ENCODE measurements around the gene JUNB. TPM values are rescaled to one million over a fixed set of nuclear protein-coding genes. Genes with fewer than 3 reads are reported as not detected.

Gene JUNB
- polyA plus RNA-seq, 12 donors = 18.0 to 187 (median 38.3) TPM; not detected in 1

DNA sequence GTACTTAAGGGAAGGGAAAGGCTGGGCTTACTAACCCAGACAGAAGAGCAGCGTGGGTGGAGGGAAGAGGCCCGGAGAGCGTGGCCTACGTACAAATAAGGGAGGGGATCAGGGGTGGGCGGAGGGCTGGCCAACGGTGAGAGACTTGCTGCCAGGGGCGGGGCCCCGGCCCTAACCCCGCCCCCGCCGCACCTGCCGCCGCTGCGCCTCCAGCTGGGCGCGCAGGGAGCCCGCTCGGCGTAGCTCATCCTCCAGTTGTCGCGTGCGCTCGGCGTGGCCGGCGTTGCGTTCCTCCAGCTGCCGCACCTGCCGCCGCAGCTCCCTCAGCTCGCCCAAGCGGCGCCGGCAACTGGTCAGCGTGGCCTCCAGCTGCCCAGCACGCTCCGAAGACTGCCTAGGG lies 21.6 kb upstream of the JUNB start:
- peak; percentile 21 for DNase-seq

DNA sequence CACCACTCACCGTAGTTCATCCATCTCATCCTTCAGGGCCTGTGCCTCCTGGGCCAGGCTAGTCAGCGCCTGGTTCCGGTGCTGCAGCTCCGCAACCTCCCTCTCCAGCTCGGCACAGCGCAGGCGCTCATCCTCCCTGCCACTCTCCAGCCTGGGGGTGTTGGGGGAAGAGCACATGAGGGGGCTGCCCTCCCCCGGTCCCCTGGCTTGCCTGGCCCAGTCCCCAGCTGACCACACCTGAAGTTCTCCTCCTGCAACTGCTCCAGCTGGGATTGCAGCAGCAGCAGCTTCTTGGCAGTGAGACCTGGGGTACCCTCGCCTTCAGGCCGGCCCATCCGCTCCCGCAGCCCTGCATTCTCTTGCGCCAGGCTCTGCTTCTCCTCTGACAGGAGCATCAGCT lies 20.4 kb upstream of the JUNB start:
- DNase-seq = no peak

DNA sequence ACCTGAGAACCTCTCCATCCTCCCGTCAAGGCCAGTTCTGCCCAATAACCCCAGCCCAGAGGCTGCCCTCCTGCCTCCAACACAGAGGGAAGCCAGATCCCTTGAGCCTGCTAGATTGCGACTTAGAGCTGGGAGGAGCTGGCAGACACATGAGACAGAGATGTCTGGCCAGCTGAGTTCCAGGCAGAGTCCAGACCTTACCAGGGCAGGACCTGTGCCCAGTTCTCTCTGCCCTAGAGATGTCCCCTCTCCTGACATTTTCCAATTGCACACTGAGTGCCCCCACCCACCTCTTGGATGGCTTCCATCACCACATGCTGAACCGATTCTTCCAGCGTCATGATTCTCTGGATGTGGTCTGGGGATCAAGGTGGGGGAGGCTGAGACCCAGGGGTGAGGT lies 19.0 kb upstream of the JUNB start:
- no peak for DNase-seq

DNA sequence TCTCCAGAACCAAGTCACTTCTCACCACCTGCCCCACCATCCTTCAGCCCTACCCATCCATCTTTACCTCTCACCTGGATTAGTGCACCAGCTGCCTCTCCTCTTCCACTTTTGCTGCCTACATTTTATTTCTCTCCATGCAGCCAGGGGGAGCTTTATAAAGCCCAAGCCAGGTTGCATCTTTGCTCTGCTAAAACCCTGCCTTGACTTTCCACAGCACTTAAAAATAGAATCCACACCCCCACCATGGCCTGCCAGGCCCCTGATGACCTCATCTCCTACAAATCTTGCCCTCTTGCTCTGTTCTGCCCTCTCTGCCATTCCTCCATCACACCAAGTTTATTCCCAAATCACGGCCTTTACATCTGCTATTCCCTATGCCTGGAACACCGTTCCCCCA lies 17.7 kb upstream of the JUNB start:
- no peak for DNase-seq

DNA sequence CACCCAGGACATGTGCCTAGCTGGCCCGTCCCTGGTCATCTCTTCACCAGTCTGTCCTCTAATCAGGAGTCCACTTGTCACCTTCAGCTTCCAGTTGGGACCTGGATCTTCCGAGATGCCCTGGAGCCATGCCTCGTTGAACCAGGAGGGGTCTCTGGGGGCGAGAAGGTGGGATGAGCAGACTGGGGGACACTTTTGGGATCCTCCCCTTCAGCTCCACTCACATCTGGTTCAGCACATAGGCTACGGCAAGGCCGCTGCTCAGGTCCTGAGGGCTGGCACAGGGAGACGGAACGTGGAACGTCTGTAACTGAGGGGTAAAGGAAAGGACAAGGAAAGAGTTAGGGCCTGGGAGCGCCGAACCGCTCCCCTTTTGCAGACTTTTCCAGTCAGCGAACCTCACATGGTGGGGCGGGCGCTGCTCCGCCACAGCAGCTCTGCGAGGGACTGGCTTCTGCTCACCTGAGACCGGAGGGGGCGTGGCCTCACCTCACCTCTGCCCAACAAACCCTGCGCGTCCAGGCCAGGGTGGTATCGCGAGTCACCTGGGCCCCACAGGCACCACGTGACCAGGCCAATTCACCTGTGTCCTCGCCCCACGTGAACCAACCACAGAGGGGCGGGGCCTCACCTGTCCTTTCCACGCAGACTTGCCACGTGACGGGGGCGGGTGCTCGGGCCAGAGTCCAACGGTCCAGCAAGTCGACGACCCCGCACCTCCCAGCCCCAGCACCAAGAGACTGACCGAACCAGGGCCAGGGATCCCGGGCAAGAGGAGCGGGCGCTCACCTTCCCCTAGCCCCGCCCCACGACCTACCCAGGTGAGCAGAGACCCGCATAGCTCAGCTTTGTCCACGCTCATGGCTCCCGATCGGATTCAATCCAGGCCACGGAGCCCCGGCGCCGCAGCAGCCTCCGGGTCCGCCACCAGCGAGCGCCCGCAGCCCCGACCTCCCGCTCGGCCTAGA lies 16.4 kb upstream of the JUNB start, which contains the start of gene HOOK2:
Gene HOOK2, minus strand, starts transcription at position 965 of the 968 bp plus-strand sequence. Its CDS starts 103 bp downstream, at position 862.
- no peak for DNase-seq

DNA sequence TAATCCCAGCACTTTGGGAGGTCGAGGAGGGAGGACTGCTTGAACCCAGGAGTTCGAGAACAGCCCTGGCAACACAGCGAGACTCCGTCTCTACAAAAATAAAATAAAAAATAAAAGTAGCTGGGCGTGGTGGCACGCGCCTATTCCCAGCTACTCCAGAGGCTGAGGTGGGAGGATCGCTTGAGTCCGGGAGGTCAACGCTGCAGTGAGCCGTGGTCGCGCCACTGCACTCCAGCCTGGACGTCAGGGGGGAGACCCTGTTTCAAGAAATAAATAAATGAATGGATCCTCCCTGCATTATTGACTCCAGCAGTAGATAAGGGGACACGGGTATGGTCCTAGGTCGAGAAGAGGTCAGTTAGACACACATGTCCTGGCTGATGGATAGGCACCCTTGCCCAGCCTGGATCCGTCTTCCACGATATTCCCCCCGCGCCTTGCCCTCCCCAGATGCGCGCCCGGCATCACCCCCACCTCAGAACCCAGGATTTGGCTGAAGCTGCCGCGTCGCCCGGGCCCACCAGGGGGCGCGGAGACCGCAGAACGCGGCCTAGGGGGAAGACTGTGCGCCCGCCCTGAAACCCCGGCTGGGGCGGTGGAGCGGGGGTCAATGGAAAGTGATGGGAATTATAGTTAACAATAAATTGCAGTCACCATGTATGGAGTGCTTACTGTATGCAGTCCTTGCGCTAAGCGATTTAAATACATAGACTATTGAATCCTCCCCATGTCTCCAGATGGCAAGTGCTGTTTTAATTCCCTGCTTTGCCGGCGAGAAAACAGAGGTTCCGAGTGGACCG lies 13.9 kb upstream of the JUNB start:
- peak; percentile 83 for DNase-seq

DNA sequence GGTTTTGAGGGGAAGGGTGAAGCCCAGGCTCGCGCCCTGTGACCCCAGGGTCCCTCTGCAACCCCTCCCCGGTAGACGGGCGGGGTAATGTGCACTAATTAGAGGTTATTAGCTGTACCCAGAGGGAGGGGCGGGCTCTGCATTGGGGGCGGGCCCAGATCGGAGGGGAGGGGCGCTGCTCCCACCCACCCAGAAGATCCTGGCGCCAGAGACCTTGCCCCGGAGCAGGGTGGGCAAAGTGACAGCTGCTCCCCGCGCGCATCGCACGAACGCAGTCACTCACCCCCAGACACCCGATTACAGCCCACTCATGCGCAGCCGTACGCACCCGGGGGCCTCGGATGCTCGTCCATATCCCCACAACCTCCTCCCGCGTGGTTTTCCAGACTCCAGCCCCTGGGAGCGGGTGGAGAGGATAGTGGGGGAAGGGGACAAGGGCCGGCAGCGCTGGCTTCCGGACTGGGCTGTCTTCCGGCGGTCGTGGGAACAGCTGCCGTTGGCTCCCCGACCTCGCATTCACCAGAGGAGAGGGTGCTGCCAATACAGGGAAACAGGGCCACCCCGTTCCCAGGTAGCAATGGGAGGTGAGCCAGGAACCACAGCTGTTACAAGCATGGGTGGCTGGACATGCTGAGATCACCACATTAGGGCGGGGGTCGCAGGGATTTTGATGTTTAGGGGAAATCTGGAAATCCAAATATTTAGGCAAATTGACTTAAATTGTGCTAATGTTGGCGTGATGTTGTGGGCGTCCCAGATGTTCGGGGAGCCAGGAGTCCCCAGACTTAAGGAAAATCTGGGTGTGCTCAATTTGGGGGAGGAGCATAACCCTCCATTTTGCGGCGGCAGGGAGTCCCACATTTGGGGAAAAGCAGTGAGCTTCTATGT lies 13.0 kb upstream of the JUNB start:
- no peak for DNase-seq

DNA sequence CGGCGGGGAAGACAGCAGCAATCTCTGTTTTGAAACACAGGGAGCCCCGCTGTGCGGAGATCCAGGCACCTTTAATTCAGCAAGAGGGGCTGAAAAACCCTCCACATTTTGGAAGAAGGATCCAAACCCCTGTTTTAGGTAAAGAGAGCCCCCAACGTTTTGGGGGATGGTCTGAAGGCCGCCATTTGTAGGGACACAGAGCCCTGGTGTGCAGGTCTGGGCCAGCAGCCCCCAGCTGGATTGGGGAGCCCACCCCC lies 12.5 kb upstream of the JUNB start:
- no peak for DNase-seq

DNA sequence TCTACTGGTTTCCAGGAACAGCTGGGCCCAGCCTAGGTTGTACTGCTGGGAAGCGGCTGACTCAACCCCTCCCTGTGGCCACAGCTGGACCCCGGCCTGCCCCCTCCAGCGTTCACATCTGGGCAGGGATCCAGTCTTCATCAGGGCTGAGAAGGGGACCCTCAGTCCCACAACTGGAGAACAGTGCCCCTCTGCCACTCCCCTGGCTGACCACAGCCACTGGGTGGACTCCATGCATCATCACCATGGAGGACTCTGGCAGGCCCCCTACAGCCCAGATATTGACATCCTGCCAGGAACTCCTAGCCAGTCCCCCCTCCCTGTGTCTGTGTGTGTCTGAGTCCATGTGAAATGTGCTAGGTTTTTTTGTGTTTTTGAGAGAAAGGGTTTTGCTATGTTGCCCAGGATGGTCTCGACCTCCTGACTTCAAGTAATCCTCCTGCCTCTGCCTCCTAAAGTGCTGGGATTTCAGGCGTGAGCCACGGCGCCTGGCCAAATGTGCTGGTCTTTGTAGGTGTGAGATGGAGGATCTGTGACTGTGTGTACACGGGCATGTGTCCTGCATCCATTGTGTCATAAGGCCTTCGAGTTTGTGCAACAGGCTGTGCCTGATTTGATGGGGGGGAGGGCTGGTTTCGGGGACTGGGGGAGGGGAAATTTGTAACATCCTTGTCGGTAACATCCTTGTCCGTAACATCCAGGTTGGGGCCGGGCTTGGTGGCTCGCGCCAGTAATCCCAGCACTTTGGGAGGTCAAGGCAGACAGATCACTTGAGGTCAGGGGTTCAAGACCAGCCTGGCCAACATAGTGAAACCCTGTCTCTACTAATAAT lies 11.9 kb upstream of the JUNB start:
- peak; percentile 83 for DNase-seq

DNA sequence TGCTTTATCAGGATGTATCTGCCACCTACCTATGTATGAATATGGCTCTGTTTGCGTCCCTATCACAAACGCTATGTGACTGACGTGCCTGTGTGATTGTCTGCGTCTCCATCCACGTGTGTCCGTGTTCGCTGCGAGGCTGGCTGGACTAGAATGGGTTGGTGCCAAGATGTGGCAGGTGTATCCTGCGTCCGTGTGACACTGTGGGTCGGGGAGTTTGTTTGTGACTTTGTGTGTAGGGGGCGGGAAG lies 9.2 kb upstream of the JUNB start:
- DNase-seq = no peak

DNA sequence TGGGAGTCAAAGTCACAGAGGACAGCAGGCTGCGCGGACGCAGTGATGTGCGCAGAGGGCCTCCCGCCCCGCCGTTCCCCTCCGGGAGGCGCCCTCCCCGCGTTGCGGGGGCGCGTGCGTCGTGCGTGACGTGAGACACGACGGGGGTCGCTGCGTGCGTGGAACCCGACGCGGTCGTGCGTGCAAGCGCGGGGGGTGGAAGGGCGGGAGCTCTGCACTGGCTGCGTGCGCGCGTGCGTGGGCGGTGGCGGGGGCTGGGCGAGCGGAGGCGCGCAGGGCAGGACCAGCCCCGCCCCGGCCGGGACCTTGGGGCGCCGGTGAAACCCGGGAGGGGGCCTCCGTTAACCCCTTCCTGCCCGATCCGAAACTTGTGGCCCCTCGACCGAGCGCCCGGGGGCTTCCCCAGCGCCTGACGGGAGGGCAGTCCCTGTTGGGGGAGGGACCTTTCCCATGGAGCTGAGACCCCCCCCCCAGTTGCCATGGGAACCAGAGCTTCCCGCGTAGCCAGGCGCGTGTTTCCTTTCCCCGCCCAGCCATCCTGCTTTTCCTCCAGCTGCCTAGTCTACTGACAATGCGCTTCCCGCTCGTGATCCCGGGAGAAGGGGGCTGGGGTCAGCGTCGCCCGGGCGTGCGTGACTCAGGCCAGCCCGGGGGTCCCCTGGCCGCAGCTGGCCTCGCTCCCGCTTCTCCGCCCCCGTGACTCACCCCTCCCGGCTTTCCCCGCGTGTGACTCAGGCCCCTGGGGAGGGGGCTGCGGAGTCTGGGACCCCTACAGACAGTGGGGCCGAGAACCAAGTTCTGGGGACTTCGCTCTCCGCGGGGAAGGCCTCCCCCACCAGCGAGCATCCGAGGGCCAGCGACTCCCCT lies 8.6 kb upstream of the JUNB start:
- peak; percentile 87 for DNase-seq

DNA sequence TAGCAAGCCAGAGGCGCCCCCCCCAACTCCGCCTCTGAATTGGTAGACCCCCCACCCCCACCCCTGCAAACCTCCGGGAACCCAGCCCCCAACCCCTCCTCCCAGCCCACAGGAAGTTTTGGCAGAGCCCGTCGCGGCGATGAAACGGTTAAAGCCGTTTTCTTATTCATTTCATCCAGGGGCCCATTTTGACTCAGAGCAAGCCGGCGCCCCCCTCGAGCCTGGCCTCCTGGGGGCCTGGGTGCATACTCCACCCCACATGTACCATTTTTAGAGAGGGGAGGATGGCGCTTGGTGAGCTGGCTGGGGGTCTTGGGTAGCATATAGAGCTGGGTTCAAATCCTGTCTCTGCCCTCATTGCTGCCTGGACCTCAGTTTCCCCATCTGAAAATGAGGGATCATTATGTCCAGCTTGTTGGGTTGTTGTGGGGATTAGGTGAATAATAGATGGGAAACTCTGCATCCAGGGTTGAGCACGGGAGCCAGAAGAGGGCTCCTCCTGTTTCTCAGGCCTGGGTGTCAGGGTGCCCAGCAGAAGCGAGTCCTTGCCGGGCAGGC lies 7.9 kb upstream of the JUNB start:
- no peak for DNase-seq

DNA sequence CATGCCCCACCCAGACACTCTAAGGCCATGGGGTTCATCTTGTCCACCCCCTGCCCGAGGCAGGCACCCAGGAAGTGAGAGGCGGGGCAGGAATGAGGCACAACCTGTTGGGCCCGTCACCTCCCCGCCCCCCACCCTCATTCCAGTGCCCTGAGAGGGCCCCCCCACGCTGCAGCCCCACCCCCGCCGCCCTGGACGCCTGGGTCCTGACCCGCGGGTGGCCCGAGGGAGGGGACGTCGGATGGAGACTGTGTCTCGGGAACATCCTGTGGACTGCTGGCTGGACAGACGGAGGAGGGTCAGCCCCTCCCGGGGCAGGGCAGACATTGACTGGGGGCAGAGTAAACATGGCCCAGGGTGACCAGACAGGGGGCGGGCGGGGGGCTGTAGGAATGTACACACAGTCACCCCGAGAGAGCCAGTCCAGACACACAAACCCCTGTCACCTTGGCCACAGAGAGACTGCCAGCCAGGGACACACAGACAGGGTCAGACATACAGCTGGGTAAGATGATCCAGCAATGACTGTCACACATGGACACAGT lies 7.4 kb upstream of the JUNB start:
- DNase-seq = no peak

DNA sequence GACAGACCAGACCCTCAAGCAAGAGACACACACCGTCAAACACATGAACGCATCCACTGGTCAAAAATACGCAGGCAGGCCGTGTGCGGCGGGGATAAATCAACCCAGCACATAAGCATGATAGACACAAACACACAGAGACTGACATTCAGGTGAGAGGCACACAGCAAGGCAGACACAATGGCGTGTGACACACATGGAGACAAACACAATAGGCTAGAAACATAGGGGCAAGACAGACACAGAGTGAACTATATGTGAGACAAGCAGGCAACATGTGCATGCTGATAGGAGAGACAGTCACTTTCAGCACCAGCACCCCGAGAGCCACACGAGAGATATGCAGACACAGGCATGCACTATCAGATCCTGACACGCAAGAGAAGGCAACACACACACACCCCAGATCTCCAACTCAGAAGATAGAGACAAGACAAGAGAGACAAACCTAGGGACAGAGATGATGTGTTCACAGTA lies 6.9 kb upstream of the JUNB start:
- no peak for DNase-seq

DNA sequence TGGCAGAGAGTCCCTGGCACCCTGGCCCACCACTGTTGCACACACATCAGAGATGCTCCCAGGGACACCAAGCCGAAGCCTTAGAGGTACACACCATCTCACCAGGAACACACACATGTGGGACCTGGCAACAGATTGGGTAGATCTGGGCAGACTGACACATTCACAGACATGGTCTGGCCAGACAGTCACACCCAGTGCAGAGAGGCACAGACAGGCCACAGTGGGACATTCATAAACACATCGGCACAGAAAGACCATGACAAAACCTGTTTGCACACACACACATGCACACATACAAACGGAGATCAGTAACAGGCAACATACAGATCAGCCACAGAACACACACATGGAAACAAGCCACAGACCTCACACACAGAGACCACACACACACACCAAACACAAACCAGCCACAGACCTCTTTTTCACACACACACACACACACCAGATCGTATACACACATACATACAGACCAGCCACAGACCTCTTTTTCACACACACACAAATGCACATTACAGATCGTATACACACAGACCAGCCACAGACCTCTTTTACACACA lies 6.3 kb upstream of the JUNB start:
- DNase-seq = no peak

DNA sequence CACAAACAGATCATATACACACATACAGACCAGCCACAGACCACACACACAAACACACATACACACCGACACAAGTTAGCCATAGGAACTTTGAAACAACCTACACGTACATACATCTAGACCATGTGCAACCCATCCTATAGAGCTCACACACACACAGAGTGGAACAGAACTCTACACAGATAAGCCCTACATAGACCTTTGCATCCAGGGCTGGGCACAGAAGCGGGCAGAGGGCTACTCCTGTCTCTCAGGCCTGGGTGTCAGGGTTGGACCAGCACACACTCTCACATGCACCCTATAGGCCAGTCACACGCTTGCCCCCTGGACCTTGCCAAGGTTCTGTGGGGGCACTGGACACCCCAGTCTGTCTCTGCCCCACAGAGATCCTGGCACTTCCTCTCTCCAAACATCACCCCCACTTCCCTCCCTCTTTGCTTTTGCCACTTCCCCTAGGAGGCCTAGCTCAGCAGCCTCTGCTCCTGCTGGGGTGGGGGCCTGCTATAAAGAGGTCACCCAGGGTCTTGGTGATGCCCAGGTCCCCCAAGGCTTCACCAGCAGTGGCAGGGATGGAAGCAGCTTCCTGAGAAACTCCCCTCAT lies 5.8 kb upstream of the JUNB start:
- DNase-seq = no peak

DNA sequence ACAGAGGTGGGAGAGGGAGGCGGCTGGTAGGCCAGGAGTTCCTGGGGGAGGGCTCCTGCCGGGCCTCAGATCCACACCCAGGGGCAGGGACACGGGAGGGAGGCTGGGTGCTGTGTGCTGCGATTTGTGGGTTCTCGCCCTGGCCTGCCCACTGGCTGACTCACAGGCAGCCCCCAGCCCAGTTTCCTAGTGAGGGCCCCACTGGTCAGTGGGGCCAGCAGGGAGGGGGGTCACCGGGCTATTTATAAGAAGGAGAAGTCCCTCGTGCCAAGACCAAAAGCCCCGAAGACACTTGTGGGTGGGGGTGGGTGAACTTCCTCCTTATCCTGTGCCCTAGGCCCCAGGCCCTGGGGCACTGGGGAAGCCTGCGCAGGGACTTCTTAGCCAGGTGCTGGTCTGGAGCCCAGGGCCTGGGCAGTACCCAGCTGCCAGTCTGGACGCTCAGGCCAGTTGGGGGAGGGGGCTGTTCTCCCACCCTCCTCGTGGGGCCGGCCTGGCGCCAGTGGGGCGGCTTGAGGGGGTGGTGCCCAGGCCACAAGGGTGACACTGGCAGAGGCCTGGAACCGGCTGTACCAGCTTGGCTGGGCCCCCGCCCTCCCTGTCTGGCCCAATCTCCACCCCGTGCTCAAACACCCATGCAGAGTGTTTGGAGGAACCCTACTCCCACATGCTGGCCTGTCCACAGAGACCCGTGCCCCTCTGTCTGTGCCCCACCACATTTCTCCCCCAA lies 5.0 kb upstream of the JUNB start:
- DNase-seq = no peak

DNA sequence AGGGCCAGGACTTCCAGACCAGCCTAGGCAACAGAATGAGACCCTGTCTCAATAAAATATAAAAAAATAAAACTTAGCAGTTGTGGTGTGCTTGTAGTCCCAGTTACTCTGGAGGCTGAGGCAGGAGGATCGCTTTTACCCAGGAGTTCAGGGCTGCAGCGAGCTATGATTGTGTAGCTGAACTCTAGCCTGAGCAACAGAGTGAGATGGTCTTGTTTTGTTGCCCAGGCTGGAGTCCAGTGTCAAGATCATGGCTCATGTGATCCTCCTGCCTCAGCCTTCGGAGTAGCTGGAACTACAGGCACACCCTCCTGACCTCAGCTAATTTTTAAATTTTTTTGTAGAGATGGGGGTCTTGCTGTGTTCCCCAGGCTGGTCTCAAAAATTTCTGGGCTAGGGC lies 4.3 kb upstream of the JUNB start:
- no peak for DNase-seq
